Small intestine (tissue), 7 donors: Measurements from ENCODE around the gene PCDHGA6. TPM values are rescaled to one million over a fixed set of nuclear protein-coding genes. Genes with fewer than 3 reads are reported as not detected.

Source experiments
- DNase-seq, 2 donors: peaks; one replicate each; pipeline versions ENCODE4 v3.0.0 to v3.0.0-alpha.2; 2013
- FAIRE-seq: peaks from 2 replicates; lab custom pipeline; 2012; peaks lifted over from hg19 to GRCh38; lab: Jason Lieb, UNC
- H3K27ac ChIP-seq, 3 donors: one replicate each; pipeline ENCODE4 v1.5.1; 2013; ENCODE audit warnings: low read length in 2 of 3, mild to moderate bottlenecking in 2 of 3, control low read depth in 1 of 3, inconsistent platforms in 1 of 3, low read depth in 1 of 3, moderate library complexity in 1 of 3
- H3K27me3 ChIP-seq, 3 donors: one replicate each; pipeline ENCODE4 v1.6.1; 2013; ENCODE audit warnings: low read length in 3 of 3, inconsistent platforms in 1 of 3; ENCODE audit not compliant: control insufficient read depth in 3 of 3, insufficient read depth in 3 of 3
- H3K36me3 ChIP-seq, 3 donors: one replicate each; pipeline ENCODE4 v1.6.1; 2013; ENCODE audit warnings: low read length in 3 of 3, inconsistent platforms in 1 of 3, low read depth in 1 of 3, mild to moderate bottlenecking in 1 of 3, moderate library complexity in 1 of 3; ENCODE audit not compliant: control insufficient read depth in 3 of 3, insufficient read depth in 2 of 3
- H3K4me1 ChIP-seq, 3 donors: one replicate each; pipeline ENCODE4 v1.6.1; 2013; ENCODE audit warnings: low read length in 2 of 3, inconsistent platforms in 1 of 3, low read depth in 1 of 3, mild to moderate bottlenecking in 1 of 3, moderate library complexity in 1 of 3; ENCODE audit not compliant: control insufficient read depth in 3 of 3, insufficient read depth in 2 of 3
- H3K4me3 ChIP-seq, 3 donors: one replicate each; pipeline ENCODE4 v1.5.1; 2013; ENCODE audit warnings: low read length in 3 of 3, control low read depth in 1 of 3, inconsistent platforms in 1 of 3, low read depth in 1 of 3, mild to moderate bottlenecking in 1 of 3, moderate library complexity in 1 of 3
- H3K9me3 ChIP-seq, 2 donors: one replicate each; pipeline ENCODE4 v1.6.1; 2013; ENCODE audit warnings: low read depth in 1 of 2, low read length in 1 of 2; ENCODE audit not compliant: control insufficient read depth in 2 of 2, insufficient read depth in 1 of 2
- WGBS, 3 donors: extraction: QIAGEN DNeasy Blood & Tissue Kit; methylation state at CpG; one replicate each; pipeline ENCODE4 v1.1.7; 2013; 5-methylcytosine and 5-hydroxymethylcytosine counted together
- polyA plus RNA-seq, 4 donors: library from polyadenylated mRNA; stranded (reverse) in 3 of 4; unstranded in 1 of 4; fragments of 200-250 nt in 3 of 4; fragments of 120-200 nt in 1 of 4; gene quantifications; one replicate each; pipeline versions ENCODE4 v1.2.1 to v1.2.3, GENCODE V29; 2013
- donor health status: healthy with polysubstance abuse.
- donor health status: control.
- donor health status: control.
- donor health status: Bipolar disorder and iron deficiency.
- donor health status: healthy.

PCDHGA6 gene
- polyA plus RNA-seq, 4 donors = 0.72 to 1.0 TPM; not detected in 2

DNA sequence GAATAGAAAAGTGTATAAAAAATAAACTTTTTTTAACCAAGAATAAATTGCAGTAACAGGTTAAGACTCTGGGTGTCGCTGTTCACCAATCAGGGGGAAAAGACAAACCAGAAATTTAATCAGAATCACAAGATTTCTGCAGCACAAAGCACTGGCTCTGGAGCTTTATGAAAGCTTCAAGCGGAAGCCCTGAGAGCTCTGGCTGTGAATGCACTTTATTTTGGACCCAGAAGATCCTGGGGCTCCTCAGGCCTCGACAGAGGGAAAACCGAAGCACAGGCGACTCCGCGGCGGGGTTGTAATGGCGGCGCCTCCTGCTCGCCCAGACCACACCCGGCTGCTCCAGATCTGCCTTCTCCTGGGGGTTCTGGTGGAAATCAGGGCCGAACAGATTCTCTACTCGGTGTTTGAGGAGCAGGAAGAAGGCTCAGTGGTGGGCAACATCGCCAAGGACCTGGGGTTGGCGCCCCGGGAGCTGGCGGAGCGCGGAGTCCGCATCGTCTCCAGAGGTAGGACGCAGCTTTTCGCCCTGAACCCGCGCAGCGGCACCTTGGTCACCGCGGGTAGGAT lies 18.7 kb upstream of the PCDHGA6 start, which contains the start of gene PCDHGA4:
Gene PCDHGA4, plus strand, starts transcription at position 122 of the 570 bp plus-strand sequence. Its CDS starts 87 bp downstream, at position 209.
- Histone ChIP-seq H3K36me3 (no peaks in the 10 kb centered on the region), H3K4me3 (no peak within 1 kb of the TSS), H3K27me3 (peaks cover 2 to 20% (median 10%) of the 10 kb centered on the region in 3 donors), H3K27ac (no peak within 1 kb of the TSS), H3K9me3 (peaks cover 2 to 58% of the 10 kb centered on the region in 2 donors), H3K4me1 (no peaks in the 10 kb centered on the region)
- no peak for DNase-seq
- WGBS, 3 donors = 21 to 49% (median 38%) methylated on average over 29 of the region's 29 CpGs
- FAIRE-seq = no peak

- Histone ChIP-seq H3K4me3 (no peak overlapping the region), H3K9me3 (peaks cover 2 to 58% of the 10 kb centered on the region in 2 donors), H3K36me3 (no peaks in the 10 kb centered on the region), H3K27ac (no peak overlapping the region), H3K27me3 (peaks cover 2 to 22% (median 15%) of the 10 kb centered on the region in 3 donors), H3K4me1 (no peaks in the 10 kb centered on the region)
- FAIRE-seq (no peak), DNase-seq (no peak)
- 55 to 73% (median 69%) methylated on average over 24 of the region's 24 CpGs for whole genome bisulfite sequencing, 3 donors
These were observed 18.1 kb upstream of the PCDHGA6 start for GRCh38 chr5:141355641-141356040.

- Histone ChIP-seq H3K36me3 (no peaks in the 10 kb centered on the region), H3K9me3 (peaks cover 2 to 59% of the 10 kb centered on the region in 2 donors), H3K4me1 (no peaks in the 10 kb centered on the region), H3K4me3 (no peak overlapping the region), H3K27me3 (peaks cover 2 to 19% (median 16%) of the 10 kb centered on the region in 3 donors), H3K27ac (no peak overlapping the region)
- DNase-seq (no peak), FAIRE-seq (no peak)
- WGBS, 3 donors = 67 to 73% (median 73%) methylated on average over 5 of the region's 5 CpGs
These were observed 17.6 kb upstream of the PCDHGA6 start for GRCh38 chr5:141356133-141356532.

DNA sequence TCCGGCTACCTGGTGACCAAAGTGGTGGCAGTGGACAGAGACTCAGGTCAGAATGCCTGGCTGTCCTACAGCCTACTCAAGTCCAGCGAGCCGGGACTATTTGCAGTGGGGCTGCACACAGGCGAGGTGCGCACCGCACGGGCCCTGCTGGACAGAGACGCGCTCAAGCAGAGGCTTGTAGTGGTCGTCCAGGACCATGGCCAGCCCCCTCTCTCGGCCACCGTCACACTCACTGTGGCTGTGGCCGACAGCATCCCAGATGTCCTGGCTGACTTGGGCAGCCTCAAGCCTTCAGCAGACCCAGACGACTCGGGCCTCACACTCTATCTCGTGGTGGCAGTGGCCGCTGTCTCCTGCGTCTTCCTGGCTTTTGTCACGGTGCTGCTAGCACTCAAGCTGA lies 16.7 kb upstream of the PCDHGA6 start:
- Histone ChIP-seq H3K4me3 (no peak overlapping the region), H3K36me3 (no peaks in the 10 kb centered on the region), H3K4me1 (no peaks in the 10 kb centered on the region), H3K27me3 (peaks cover 2 to 21% (median 18%) of the 10 kb centered on the region in 3 donors), H3K27ac (no peak overlapping the region), H3K9me3 (peaks cover 0 to 59% of the 10 kb centered on the region in 2 donors)
- no peak for FAIRE-seq
- WGBS, 3 donors = 54 to 62% (median 54%) methylated on average over 19 of the region's 19 CpGs
- DNase-seq = no peak

DNA sequence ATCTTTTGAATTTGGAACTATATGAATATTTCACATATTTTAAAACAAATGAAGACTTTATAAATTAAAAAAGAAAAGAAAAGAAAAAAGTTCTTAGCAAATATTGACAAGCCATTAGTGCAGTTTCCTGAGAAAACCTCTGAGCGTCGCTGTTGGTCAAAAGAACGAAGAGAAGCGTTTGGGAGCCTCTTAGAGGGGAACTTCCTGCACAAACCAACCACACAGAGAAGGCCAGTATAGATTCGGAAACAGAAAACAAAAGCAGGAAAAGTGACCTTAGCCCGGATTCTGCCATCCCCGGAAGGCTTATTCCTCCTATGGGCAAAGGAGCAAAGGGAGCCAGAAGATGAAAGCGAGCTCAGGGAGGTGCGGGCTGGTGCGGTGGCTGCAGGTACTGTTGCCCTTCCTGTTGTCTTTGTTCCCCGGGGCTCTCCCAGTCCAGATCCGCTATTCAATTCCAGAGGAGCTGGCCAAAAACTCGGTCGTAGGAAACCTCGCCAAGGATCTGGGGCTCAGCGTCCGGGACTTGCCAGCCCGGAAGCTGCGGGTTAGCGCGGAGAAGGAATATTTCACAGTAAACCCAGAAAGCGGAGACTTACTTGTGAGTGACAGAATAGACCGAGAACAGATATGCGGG lies 13.8 kb upstream of the PCDHGA6 start, which contains the start of gene PCDHGB2:
Gene PCDHGB2, plus strand, starts transcription at position 205 of the 637 bp plus-strand sequence. Its CDS starts 142 bp downstream, at position 347.
- Histone ChIP-seq H3K36me3 (no peaks in the 10 kb centered on the region), H3K27ac (no peak within 1 kb of the TSS), H3K4me3 (no peak within 1 kb of the TSS), H3K4me1 (no peaks in the 10 kb centered on the region), H3K9me3 (peaks cover 2 to 64% of the 10 kb centered on the region in 2 donors), H3K27me3 (peaks cover 0 to 32% (median 21%) of the 10 kb centered on the region in 3 donors)
- WGBS, 3 donors = 21 to 33% (median 31%) methylated on average over 24 of the region's 24 CpGs
- DNase-seq = peak in 1 of 2 donors; percentile 20
- FAIRE-seq = no peak

- 40 to 53% (median 48%) methylated on average over 15 of the region's 15 CpGs for WGBS, 3 donors
- H3K36me3 ChIP-seq = no peaks in the 10 kb centered on the region
- DNase-seq (no peak), FAIRE-seq (no peak)
- H3K4me3 ChIP-seq = no peak overlapping the region
- H3K4me1 ChIP-seq = no peaks in the 10 kb centered on the region
- peaks cover 2 to 64% of the 10 kb centered on the region in 2 donors for H3K9me3 ChIP-seq
- H3K27me3 ChIP-seq = peaks cover 0 to 38% (median 25%) of the 10 kb centered on the region in 3 donors
- H3K27ac ChIP-seq = no peak overlapping the region
These were observed 13.0 kb upstream of the PCDHGA6 start for GRCh38 chr5:141360685-141361084.

DNA sequence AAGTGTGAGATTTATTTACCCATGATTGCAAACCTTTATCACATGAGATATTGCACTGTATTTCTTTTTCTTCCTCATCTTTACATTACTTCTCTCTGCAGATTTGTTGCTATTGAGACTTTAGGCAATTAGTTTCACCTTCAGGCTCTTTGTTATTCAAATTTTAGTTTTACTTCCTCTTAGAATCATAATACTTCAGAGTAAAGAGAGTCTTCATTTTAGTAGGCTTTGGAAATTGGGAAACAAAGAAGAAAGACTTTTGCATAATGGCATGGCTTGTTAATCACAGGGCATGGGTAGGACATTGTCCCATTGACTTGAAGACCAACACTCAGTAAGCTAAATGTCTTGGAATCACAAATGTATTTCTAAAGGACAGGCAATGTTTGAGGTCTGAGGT lies 11.0 kb upstream of the PCDHGA6 start:
- no peaks in the 10 kb centered on the region for H3K36me3 ChIP-seq
- no peak overlapping the region for H3K27ac ChIP-seq
- FAIRE-seq (no peak), DNase-seq (no peak)
- peaks cover 0 to 46% (median 31%) of the 10 kb centered on the region in 3 donors for H3K27me3 ChIP-seq
- H3K4me1 ChIP-seq = no peaks in the 10 kb centered on the region
- H3K9me3 ChIP-seq = peaks cover 4 to 56% of the 10 kb centered on the region in 2 donors
- H3K4me3 ChIP-seq = no peak overlapping the region

DNA sequence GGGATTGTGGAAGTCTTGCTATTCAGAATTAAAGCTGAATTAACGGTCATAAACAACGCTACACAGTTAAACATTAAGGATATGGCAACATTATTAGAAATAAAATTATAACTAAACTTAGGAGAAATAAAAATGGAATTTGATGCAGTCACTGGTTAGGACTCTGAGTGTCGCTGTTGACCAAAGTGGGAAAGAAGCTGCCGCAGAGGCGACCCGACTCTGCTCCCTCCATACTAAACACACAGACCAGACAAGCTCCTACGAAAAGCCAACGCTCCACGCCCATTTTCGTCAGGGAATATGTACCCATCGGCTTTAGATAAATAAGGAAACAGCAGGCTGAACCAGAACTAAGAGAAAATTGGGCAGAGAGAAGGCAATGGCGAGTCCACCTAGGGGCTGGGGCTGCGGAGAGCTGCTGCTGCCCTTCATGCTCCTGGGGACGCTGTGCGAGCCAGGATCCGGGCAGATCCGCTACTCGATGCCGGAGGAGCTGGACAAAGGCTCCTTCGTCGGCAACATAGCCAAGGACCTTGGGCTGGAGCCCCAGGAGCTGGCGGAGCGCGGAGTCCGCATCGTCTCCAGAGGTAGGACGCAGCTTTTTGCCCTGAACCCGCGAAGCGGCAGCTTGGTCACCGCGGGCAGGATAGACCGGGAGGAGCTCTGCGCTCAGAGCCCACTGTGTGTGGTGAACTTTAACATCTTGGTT lies 9.6 kb upstream of the PCDHGA6 start, which contains the start of gene PCDHGA5:
Gene PCDHGA5, plus strand, starts transcription at position 211 of the 709 bp plus-strand sequence. Its CDS starts 169 bp downstream, at position 380.
- DNase-seq = no peak
- no peak within 1 kb of the TSS for H3K4me3 ChIP-seq
- no peak for FAIRE-seq
- H3K36me3 ChIP-seq = no peaks in the 10 kb centered on the region
- 20 to 41% (median 34%) methylated on average over 34 of the region's 34 CpGs for WGBS, 3 donors
- H3K27ac ChIP-seq = no peak within 1 kb of the TSS
- H3K27me3 ChIP-seq = peaks cover 0 to 46% (median 31%) of the 10 kb centered on the region in 3 donors
- peaks cover 4 to 53% of the 10 kb centered on the region in 2 donors for H3K9me3 ChIP-seq
- no peaks in the 10 kb centered on the region for H3K4me1 ChIP-seq
